ENCODE results near the gene KCNJ2. TPM values are rescaled to one million over a fixed set of nuclear protein-coding genes. Genes with fewer than 3 reads are reported as not detected.

Gene KCNJ2
- total RNA-seq, 1 experiment from 2014 or later, result 0.15 TPM

DNA sequence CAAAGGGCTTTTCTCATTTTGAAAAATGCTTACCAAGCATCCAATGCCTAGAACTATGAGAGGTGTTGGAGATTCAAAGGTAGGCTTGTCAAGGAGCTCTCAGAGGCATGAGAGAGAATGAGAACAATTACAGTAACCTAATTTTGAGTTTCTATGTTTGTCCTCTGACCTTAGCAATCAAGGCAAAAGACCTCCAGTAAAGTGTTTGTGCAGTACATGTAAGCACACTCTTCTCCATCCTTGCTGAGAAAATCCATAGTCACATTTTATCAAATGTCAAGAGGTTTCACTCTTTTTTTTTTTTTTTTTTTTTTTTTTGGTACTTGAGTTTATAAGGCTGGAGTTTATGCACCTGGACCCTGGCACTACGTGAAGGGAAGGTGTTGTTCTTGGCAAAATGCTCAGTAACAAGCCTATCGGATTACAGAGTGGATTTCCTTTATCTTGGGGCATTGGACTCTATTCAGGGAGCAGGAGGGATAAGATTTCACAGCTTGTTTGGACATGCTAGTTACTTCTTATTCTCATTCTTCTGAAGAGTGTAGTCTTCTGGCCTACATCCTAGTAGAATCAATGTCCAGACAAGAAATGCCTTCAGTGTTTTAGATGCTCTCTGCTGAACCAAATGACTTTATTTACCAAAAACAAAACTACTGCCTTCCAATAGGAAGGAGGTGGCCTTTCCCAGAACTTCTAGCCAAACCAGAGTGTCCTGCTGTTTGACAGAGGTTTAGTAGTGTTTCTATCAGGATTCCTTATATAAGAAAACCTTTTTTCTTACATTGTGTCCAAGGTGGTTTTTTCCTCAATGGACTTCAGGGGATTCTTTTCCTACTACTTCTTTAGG, 21.9 kb downstream of the KCNJ2 start:
- no peak overlapping the region for H3K4me2 ChIP-seq (ENCODE audit: insufficient read depth, insufficient read length, low read length)
- no CpG with 5 or more reads among the region's 2 CpGs for WGBS (ENCODE audit: extremely low coverage, insufficient read length, low lambda C conversion rate)
- H3K4me3 Mint-ChIP-seq, result no peak overlapping the region

More for the DNA sequence above, 21.9 kb downstream of the KCNJ2 start:
- Histone ChIP-seq H2BK12ac (ENCODE audit: insufficient read length, low read depth, low read length) (no peak overlapping the region), H2AFZ (ENCODE audit: low read length) (no peak overlapping the region), H3K56ac (ENCODE audit: insufficient read length, low read depth, low read length) (no peak overlapping the region), H3K4me1 (ENCODE audit: insufficient read depth, low read length) (no peaks in the 10 kb centered on the region; the same call in 1 of the 2 replicates), H4K20me1 (ENCODE audit: control insufficient read depth, insufficient read depth, insufficient read length) (no peaks in the 10 kb centered on the region), H3K79me1 (ENCODE audit: insufficient read depth, low read depth, low read length, poor library complexity, severe bottlenecking) (no peaks in the 10 kb centered on the region), H2BK5ac (ENCODE audit: insufficient read length, low read length) (no peak overlapping the region), H3T11ph (ENCODE audit: low read length) (no peak overlapping the region), H2BK120ac (ENCODE audit: low read depth, low read length, poor library complexity, severe bottlenecking) (no peak overlapping the region), H3K14ac (ENCODE audit: insufficient read depth, low read length) (no peak overlapping the region), H4K8ac (replicated peaks; ENCODE audit: insufficient read length, low read depth, low read length) (no peak overlapping the region), H3K27ac (ENCODE audit: insufficient read length, low read depth, low read length) (no peak overlapping the region), H2AK5ac (ENCODE audit: insufficient read length, low read length) (no peak overlapping the region), H2BK15ac (ENCODE audit: low read depth, low read length) (no peak overlapping the region), H3K23ac (ENCODE audit: insufficient read length, low read depth, low read length) (no peak overlapping the region), H3K9me3 (ENCODE audit: control insufficient read depth, low read depth, low read length) (no peaks in the 10 kb centered on the region), H3K18ac (ENCODE audit: insufficient read length, low read depth, low read length) (no peak overlapping the region), H3K4ac (ENCODE audit: low read depth, low read length) (no peak overlapping the region), H2BK20ac (ENCODE audit: low read depth, low read length, poor library complexity, severe bottlenecking) (no peak overlapping the region), H4K5ac (ENCODE audit: insufficient read length, low read depth, low read length) (no peak overlapping the region), H3K9ac (ENCODE audit: extremely low read depth, insufficient read length, low read length) (no peak overlapping the region), H3K79me2 (ENCODE audit: insufficient read depth, low read length) (no peaks in the 10 kb centered on the region), H4K91ac (ENCODE audit: insufficient read length, low read depth, low read length) (no peak overlapping the region), H3K27me3 (ENCODE audit: insufficient read depth, low read length) (no peaks in the 10 kb centered on the region), H3K23me2 (ENCODE audit: insufficient read length, low read depth, low read length, poor library complexity, severe bottlenecking) (no peaks in the 10 kb centered on the region)
- Mint-ChIP-seq H3K4me1 (peaks cover 5 to 9% of the 10 kb centered on the region in 2 experiments; a peak in 2 of 4 replicates), H3K9me3 (no peaks in the 10 kb centered on the region), H3K27me3 (ENCODE audit: low read depth) (no peaks in the 10 kb centered on the region), H3K36me3 (ENCODE audit: insufficient read depth in 1 of 3, low read depth in 3 of 3) (no peaks in the 10 kb centered on the region), H3K27ac (no peak overlapping the region)
- TF ChIP-seq, protein P1, sequence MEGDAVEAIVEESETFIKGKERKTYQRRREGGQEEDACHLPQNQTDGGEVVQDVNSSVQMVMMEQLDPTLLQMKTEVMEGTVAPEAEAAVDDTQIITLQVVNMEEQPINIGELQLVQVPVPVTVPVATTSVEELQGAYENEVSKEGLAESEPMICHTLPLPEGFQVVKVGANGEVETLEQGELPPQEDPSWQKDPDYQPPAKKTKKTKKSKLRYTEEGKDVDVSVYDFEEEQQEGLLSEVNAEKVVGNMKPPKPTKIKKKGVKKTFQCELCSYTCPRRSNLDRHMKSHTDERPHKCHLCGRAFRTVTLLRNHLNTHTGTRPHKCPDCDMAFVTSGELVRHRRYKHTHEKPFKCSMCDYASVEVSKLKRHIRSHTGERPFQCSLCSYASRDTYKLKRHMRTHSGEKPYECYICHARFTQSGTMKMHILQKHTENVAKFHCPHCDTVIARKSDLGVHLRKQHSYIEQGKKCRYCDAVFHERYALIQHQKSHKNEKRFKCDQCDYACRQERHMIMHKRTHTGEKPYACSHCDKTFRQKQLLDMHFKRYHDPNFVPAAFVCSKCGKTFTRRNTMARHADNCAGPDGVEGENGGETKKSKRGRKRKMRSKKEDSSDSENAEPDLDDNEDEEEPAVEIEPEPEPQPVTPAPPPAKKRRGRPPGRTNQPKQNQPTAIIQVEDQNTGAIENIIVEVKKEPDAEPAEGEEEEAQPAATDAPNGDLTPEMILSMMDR (conservative IDR thresholded peaks at IDR 0.05), result no peak
- DNase-seq, result no peak

Measured in H9 (cell line).